Activated CD4-positive, alpha-beta T cell treated with anti-CD3 and anti-CD28 coated beads for 36 hours (primary cell): ENCODE results near the gene MRPL24. TPM values are rescaled to one million over a fixed set of nuclear protein-coding genes. Genes with fewer than 3 reads are reported as not detected.

Experiments used
- ATAC-seq: fragments of 200-7000 bp; cut with Tn5 transposase; one replicate; pipeline ENCODE4 v1.10.0; 2021; ENCODE audit warnings: mild to moderate bottlenecking, moderate library complexity
- CTCF ChIA-PET: fragments of 350-600 bp; sonication (Branson Sonifier 250); formaldehyde crosslinking; loops from one replicate; lab custom pipeline; 2021; ENCODE audit warnings: antibody characterized with exemption; lab: Charles Lee
- POLR2A ChIA-PET: fragments of 350-600 bp; sonication (Branson Sonifier 250); formaldehyde crosslinking; loops from one replicate; lab custom pipeline; 2021; ENCODE audit warnings: antibody characterized with exemption, inconsistent platforms; lab: Charles Lee
- DNase-seq: peaks from one replicate; pipeline ENCODE4 v3.0.0-alpha.2; 2020
- H3K27ac Mint-ChIP-seq: one replicate; pipeline ENCODE4 v1.8.0; 2021; ENCODE audit warnings: mixed read lengths
- H3K27me3 Mint-ChIP-seq: one replicate; pipeline ENCODE4 v1.8.0; 2021; ENCODE audit warnings: mixed read lengths
- H3K36me3 Mint-ChIP-seq: one replicate; pipeline ENCODE4 v1.8.0; 2021; ENCODE audit warnings: low read depth, mixed read lengths
- H3K4me1 Mint-ChIP-seq: one replicate; pipeline ENCODE4 v1.8.0; 2021; ENCODE audit warnings: mixed read lengths
- H3K4me3 Mint-ChIP-seq: one replicate; pipeline ENCODE4 v1.8.0; 2021; ENCODE audit warnings: mild to moderate bottlenecking, moderate library complexity, mixed read lengths
- H3K9me3 Mint-ChIP-seq: one replicate; pipeline ENCODE4 v1.8.0; 2021; ENCODE audit warnings: low read depth, mixed read lengths
- intact Hi-C, 2 experiments: fragments of 100-400 bp; cut with DNase I in 1 of 2; cut with micrococcal nuclease in 1 of 2; formaldehyde crosslinking; loops; one replicate each; pipeline versions ENCODE4 v1.14.2 to v1.15.1; 2022 to 2024; cut with DNase I, micrococcal nuclease
- total RNA-seq, 2 experiments: library from RNA; stranded (reverse); gene quantifications; one replicate each; pipeline ENCODE4 v1.2.3, GENCODE V29; 2021

The MRPL24 gene
- total RNA-seq, 2 experiments from 2014 or later, result 81.9 to 89.7 TPM

DNA sequence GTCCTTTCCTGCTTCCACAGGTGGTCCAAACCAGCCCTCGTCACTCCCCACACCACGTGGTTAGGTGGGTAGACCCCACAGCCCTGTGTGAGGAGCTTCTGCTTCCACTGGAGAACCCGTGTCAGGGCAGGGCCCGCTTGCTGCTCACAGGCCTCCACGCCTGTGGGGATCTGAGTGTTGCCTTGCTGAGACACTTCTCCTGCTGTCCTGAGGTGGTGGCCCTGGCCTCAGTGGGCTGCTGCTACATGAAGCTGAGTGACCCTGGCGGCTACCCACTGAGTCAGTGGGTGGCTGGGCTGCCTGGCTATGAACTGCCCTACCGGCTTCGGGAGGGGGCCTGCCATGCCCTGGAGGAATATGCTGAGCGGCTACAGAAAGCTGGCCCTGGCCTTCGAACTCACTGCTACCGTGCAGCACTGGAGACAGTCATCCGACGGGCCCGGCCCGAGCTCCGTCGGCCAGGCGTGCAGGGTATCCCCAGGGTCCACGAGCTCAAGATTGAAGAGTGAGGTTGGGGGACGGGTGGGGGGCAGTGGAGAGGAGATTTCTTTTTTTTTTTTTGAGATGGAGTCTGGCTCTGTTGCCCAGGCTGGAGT is 6.8 kb downstream of the MRPL24 start:
- peaks cover 35% of the 10 kb centered on the region for H3K36me3 Mint-ChIP-seq
- CTCF ChIA-PET, result interaction anchor here (0.9 kb wide), 2 partner anchors 18 to 103 kb away, joined by 3 to 4 read pairs; no protein-coding TSS in a partner anchor
- POLR2A ChIA-PET, result interaction anchor here (0.6 kb wide), 1 partner anchor 404 kb away, joined by 3 read pairs; no protein-coding TSS in a partner anchor

DNA sequence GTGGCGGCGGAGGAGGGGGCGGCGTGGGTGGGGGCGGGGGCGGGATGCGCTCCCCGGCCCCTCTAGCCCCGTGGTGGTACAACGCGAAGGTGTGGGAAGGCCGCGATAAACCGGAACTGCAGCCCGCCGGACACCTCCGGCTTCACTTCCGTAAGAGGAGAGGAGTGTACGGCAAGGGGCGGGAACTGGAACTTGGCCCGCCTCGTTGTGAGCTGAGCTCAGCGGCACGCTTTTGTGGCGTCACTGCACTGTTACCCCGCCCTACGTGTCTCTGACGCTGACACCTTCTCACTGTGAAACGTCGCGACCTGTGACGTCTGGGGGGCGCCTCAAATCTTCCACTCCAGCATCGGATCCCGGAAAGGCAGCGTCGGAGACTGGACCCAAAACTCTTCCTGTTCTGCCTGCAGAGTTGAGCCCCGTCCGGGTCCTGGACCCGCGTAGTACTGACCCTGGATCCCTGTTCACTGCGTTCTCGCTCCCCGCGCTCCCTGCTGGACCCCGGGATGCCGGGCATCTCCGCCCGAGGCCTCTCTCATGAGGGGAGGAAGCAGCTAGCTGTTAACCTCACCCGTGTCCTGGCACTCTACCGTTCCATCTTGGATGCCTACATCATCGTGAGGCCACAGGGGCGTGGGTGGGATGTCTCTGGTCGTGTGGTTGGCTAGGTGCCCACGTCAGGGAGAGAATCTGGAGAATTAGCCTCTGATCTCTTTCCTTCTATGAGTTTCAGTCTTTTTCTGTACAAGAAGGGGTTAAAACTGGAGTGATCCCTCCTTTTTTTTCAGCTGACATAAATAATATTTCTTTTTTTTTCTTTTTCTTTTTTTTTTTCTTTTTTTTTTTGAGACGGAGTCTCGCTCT is 12.1 kb downstream of the MRPL24 start, which contains the start of gene ISG20L2:
Gene ISG20L2 (minus strand): TSS at position 168 of the 864 bp plus-strand sequence. CDS start 1,114 bp downstream, outside the sequence.
- peaks cover 23% of the 10 kb centered on the region for H3K4me1 Mint-ChIP-seq
- H3K27me3 Mint-ChIP-seq, result no peaks in the 10 kb centered on the region
- H3K27ac Mint-ChIP-seq, result peak within 1 kb of the TSS; percentile 99
- DNase-seq (peak; percentile 99), ATAC-seq (peak; percentile 92)
- ChIA-PET POLR2A (interaction anchor here (0.6 to 4.1 kb wide), 14 partner anchors 12 to 240 kb away, joined by 3 to 55 read pairs (median 5); partner anchors contain the start of genes HDGF, MRPL24, PRCC and SH2D2A), CTCF (interaction anchor here (0.6 to 6.2 kb wide), 19 partner anchors 12 to 397 kb away, joined by 3 to 220 read pairs (median 5); partner anchors contain the start of genes CRABP2, HDGF, INSRR and MRPL24)
- H3K9me3 Mint-ChIP-seq, result no peaks in the 10 kb centered on the region
- H3K36me3 Mint-ChIP-seq, result peaks cover 37% of the 10 kb centered on the region
- H3K4me3 Mint-ChIP-seq, result no peak within 1 kb of the TSS
- intact Hi-C loops, result loop anchor here (1.0 to 5.0 kb wide), 12 partner anchors 12 to 517 kb away; partner anchors contain the start of genes MEF2D (in 2 of the 2), MRPL24 (in 2 of the 2), PRCC (in 2 of the 2) and SH2D2A (in 2 of the 2)

More for the DNA sequence above, 6.8 kb downstream of the MRPL24 start:
- Mint-ChIP-seq H3K27ac (no peak overlapping the region), H3K4me1 (peaks cover 21% of the 10 kb centered on the region), H3K27me3 (no peaks in the 10 kb centered on the region), H3K4me3 (no peak overlapping the region), H3K9me3 (no peaks in the 10 kb centered on the region)
- ATAC-seq (no peak), DNase-seq (no peak)
- intact Hi-C loops, result no loop called here

DNA sequence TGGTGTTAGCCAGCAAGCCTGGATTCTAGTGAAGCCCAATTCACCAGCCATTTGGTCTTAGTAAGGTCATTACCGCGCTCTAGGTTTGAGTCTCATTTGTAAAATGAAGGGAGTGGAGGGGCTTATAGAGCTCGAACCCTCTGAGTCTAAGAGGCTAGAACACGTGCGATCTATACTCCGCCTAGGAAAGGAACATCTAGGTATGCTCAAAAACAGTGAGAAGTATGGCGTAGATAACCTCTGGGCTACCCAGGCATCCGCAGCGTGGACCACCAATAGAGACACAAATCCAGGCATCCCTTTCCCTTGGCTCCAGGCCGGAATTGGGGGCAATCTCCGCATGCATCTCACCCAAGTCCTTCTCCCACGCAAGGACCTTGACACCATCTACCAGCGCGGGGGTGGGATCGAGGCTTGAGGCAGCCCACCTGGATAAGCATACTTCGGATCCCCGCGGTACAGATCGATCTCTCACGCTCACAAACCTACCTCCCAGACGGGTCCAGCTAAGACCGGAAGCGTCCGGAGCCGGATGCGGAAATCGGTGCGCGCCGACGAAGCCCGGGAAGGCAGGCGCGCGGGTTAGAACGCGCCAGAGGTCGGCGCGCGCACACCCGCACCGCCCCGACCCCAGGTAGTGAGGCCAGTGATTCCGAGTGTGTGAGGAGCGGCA is 12.8 kb downstream of the MRPL24 start, which contains the start of gene METTL25B:
Gene METTL25B (plus strand): TSS at position 544 of the 673 bp plus-strand sequence. CDS start 636 bp downstream, outside the sequence.
- CTCF ChIA-PET, result interaction anchor here (0.6 to 6.2 kb wide), 23 partner anchors 8 to 411 kb away, joined by 3 to 220 read pairs (median 17); partner anchors contain the start of genes CRABP2, HDGF, INSRR and MRPL24
- DNase-seq (peak; percentile 91), ATAC-seq (peak; percentile 73)
- POLR2A ChIA-PET, result interaction anchor here (0.6 to 4.1 kb wide), 11 partner anchors 12 to 88 kb away, joined by 3 to 55 read pairs (median 6); partner anchors contain the start of genes HDGF, MRPL24, PRCC and SH2D2A
- Mint-ChIP-seq H3K4me3 (no peak within 1 kb of the TSS), H3K36me3 (peaks cover 43% of the 10 kb centered on the region), H3K27ac (peak within 1 kb of the TSS; percentile 99), H3K27me3 (no peaks in the 10 kb centered on the region), H3K4me1 (peaks cover 29% of the 10 kb centered on the region), H3K9me3 (no peaks in the 10 kb centered on the region)
- intact Hi-C loops, result loop anchor here (1.0 to 5.0 kb wide), 13 partner anchors 13 to 516 kb away; partner anchors contain the start of genes MEF2D (in 2 of the 2), MRPL24 (in 2 of the 2), PRCC (in 2 of the 2) and SH2D2A (in 2 of the 2)

DNA sequence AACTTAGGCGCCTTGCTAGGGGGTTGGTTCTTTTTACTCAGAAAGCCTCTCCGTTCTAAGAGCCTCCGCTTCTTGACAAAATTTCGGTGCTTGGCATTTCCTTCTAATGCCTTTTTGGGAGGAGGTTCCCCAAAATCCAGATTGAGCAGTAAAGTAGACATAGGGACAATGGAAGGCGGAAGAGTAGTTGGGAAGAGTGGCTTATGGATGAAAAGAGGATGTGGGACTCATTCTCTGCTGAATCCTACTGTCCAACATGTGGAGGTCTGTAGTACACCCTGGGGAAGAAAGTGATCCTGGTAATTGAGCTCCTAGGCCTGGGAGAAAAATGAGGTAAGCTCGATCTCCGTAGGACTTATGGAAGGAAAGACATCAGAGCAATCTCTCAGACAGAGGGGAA is 13.4 kb downstream of the MRPL24 start:
- H3K4me1 Mint-ChIP-seq, result peaks cover 29% of the 10 kb centered on the region
- peaks cover 40% of the 10 kb centered on the region for H3K36me3 Mint-ChIP-seq
- ATAC-seq (no peak), DNase-seq (no peak)
- CTCF ChIA-PET, result interaction anchor here (0.6 to 6.2 kb wide), 23 partner anchors 9 to 247 kb away, joined by 3 to 220 read pairs (median 19); partner anchors contain the start of genes CRABP2, HDGF, INSRR and MRPL24
- no peak overlapping the region for H3K4me3 Mint-ChIP-seq
- H3K9me3 Mint-ChIP-seq, result no peaks in the 10 kb centered on the region
- POLR2A ChIA-PET, result interaction anchor here (0.9 to 4.1 kb wide), 6 partner anchors 13 to 43 kb away, joined by 3 to 55 read pairs (median 20); partner anchors contain the start of genes HDGF, MRPL24 and PRCC
- intact Hi-C loops, result loop anchor here (2.0 to 5.0 kb wide), 3 partner anchors 133 to 515 kb away; partner anchors contain the start of genes MEF2D (in 1 of the 2), NTRK1 (in 1 of the 2) and PMF1 (in 1 of the 2)
- H3K27ac Mint-ChIP-seq, result peak overlapping the region; percentile 99
- no peaks in the 10 kb centered on the region for H3K27me3 Mint-ChIP-seq

DNA sequence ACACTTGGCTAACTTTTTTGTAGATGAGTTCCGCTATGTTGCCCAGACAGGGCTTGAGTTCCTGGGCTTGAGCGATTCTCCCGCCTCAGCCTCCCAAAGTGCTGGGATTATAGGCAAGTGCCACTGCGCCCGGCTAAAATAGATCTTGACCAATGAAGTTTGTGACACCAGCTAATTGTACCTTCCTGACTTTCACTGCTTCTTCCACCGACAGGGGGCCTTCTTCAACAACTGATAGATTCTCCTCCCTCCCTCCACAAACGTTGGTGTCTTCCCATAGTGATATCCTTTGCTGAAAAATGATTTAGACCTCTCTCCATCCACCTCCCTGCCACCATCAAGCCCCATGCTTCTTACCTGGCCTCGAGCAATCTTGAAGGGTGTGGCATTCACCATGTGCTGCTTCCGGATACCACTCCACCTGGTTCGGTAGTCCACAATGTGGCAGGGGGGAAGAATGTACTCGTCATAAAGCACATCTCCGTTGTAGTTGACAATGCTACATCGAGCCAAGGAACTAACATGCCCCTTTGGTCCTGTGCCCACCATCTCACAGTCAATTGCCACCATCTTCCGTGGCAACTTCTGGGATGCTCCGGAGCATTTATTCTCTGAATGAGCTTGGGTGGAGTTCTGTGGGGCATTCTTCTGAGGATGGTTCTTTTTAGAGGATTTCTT is 14.2 kb downstream of the MRPL24 start:
- Mint-ChIP-seq H3K4me1 (peaks cover 31% of the 10 kb centered on the region), H3K27me3 (no peaks in the 10 kb centered on the region), H3K27ac (peak overlapping the region; percentile 99), H3K36me3 (peaks cover 41% of the 10 kb centered on the region), H3K9me3 (no peaks in the 10 kb centered on the region), H3K4me3 (no peak overlapping the region)
- CTCF ChIA-PET, result interaction anchor here (0.6 to 6.2 kb wide), 57 partner anchors 10 to 352 kb away, joined by 3 to 220 read pairs (median 6); partner anchors contain the start of genes CRABP2, HDGF, INSRR and MRPL24
- DNase-seq (peak; percentile 77), ATAC-seq (no peak)
- POLR2A ChIA-PET, result interaction anchor here (0.6 to 4.1 kb wide), 11 partner anchors 11 to 164 kb away, joined by 3 to 36 read pairs (median 7); partner anchors contain the start of genes HDGF, MRPL24, NTRK1 and PRCC
- intact Hi-C loops, result loop anchor here (1.0 to 5.0 kb wide), 8 partner anchors 37 to 514 kb away; partner anchors contain the start of genes NTRK1 (in 2 of the 2), MEF2D (in 1 of the 2) and PMF1 (in 1 of the 2)

DNA sequence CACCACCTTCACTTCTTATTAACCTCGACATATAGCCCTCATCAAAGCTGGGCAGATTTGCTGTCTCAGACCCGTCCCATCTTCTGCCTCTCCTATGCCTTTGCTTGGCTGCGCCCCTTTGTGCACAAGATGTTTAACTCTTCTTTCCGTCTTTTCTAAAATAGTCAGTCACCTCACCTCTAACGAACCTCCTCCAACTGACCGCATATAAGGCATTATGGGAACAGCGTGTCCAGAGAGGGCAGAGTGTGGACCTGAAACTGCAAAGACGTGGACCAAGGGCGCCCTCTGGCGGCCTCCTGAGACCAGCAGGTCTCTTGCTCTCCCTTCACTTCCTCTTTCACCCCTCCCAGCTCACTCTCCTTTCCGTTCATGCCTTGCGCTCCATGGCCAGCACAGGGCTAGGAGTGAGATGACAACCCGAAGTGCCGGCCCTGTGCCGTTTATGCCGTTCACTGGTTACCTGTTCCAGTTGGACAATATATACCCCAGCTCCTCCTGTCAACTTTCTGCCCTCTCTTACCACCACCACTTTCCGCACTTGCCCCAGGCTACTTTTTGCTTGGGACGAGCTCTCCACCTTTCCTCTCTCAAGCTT is 15.1 kb downstream of the MRPL24 start:
- H3K9me3 Mint-ChIP-seq, result no peaks in the 10 kb centered on the region

DNA sequence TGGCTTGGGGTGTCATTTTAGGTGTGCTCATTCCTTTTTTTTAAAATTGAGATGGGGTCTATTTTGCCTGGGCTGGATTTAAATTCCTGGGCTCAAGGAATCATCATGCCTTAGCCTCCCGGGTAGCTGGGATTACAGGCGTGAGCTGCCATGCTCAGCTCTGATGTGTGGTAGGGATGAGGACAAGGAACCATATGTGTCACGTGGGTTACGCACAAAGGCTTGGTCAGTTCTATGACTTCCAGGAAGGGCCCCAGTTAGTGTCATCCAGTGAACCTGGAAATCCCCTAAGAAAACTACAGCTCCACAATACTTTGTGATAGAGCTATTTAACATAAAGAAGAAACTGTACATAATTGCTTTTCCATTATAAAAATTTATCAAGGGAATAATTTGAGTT is 19.4 kb downstream of the MRPL24 start:
- ATAC-seq, result peak; percentile 39

More for the DNA sequence above, 15.1 kb downstream of the MRPL24 start:
- DNase-seq (peak; percentile 91), ATAC-seq (peak; percentile 28)
- H3K27me3 Mint-ChIP-seq, result no peaks in the 10 kb centered on the region
- H3K36me3 Mint-ChIP-seq, result peaks cover 45% of the 10 kb centered on the region
- peaks cover 31% of the 10 kb centered on the region for H3K4me1 Mint-ChIP-seq
- H3K27ac Mint-ChIP-seq, result no peak overlapping the region
- H3K4me3 Mint-ChIP-seq, result no peak overlapping the region
- intact Hi-C loops, result loop anchor here (1.0 to 5.0 kb wide), 10 partner anchors 19 to 513 kb away; partner anchors contain the start of genes NTRK1 (in 2 of the 2), MEF2D (in 1 of the 2) and PMF1 (in 1 of the 2)
- POLR2A ChIA-PET, result interaction anchor here (0.6 to 4.1 kb wide), 10 partner anchors 10 to 164 kb away, joined by 3 to 36 read pairs (median 6); partner anchors contain the start of genes MRPL24, NTRK1 and PRCC
- CTCF ChIA-PET, result interaction anchor here (0.6 to 6.2 kb wide), 64 partner anchors 10 to 338 kb away, joined by 3 to 220 read pairs (median 5); partner anchors contain the start of genes CRABP2, HDGF, INSRR and MRPL24

DNA sequence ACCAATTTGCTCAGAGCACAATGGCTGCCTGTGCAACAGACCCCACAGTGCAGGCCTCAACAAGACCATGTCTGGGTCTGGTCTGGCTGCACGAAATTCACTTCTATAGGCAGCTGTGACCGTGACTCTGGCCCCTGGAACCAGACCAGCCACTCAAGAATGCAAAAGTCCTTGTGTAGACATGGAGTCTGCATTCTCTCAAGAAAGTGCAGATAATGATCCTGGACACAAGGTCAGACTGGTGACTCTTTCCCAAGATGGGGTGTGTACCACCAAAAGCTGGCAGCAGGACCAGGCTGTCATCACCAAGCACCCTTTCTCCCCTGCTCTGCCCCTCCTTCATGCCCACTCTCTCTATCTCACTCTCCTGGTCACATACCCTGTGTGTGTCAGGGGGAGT is 19.8 kb downstream of the MRPL24 start:
- intact Hi-C loops, result no loop called here
- ATAC-seq (no peak), DNase-seq (no peak)
- Mint-ChIP-seq H3K9me3 (no peaks in the 10 kb centered on the region), H3K4me1 (peaks cover 20% of the 10 kb centered on the region), H3K27me3 (no peaks in the 10 kb centered on the region), H3K36me3 (peaks cover 46% of the 10 kb centered on the region), H3K27ac (peak overlapping the region; percentile 74), H3K4me3 (no peak overlapping the region)
- ChIA-PET POLR2A (no interaction called here), CTCF (interaction anchor here (0.8 to 4.1 kb wide), 11 partner anchors 15 to 171 kb away, joined by 3 to 50 read pairs (median 4); partner anchors contain the start of gene CRABP2)

More for the DNA sequence above, 19.4 kb downstream of the MRPL24 start:
- Mint-ChIP-seq H3K27ac (peak overlapping the region; percentile 74), H3K4me1 (peaks cover 20% of the 10 kb centered on the region), H3K9me3 (no peaks in the 10 kb centered on the region), H3K36me3 (peaks cover 43% of the 10 kb centered on the region), H3K4me3 (no peak overlapping the region), H3K27me3 (no peaks in the 10 kb centered on the region)
- no peak for DNase-seq
- CTCF ChIA-PET, result interaction anchor here (0.6 to 4.1 kb wide), 13 partner anchors 15 to 171 kb away, joined by 3 to 50 read pairs (median 4); partner anchors contain the start of gene CRABP2
- intact Hi-C loops, result no loop called here
- POLR2A ChIA-PET, result no interaction called here

DNA sequence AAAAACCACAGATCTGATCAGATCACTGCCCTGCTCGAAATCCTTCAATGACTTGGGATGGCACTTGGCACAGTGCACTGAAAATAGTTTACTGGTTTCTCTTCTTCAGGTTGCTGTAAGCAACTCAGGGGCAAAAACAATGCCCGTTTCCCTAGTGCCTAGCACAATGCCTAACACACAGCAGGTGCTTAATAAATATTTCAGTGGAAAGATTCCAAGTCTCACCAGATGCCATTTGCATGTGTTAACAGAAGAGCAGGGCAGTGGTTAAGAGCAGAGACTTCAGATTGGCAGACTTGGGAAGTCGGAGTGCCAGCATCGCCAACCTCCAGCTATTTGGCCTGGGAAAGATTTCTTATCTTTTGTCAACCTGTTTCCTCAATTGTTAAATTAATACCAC is 23.5 kb downstream of the MRPL24 start:
- CTCF ChIA-PET, result interaction anchor here (3.5 kb wide), 1 partner anchor 11 kb away, joined by 25 read pairs; the partner anchor contains the start of gene CRABP2
- no peaks in the 10 kb centered on the region for H3K9me3 Mint-ChIP-seq

More for the DNA sequence above, 23.5 kb downstream of the MRPL24 start:
- no peaks in the 10 kb centered on the region for H3K27me3 Mint-ChIP-seq
- peaks cover 8% of the 10 kb centered on the region for H3K4me1 Mint-ChIP-seq
- H3K27ac Mint-ChIP-seq, result no peak overlapping the region
- DNase-seq (no peak), ATAC-seq (no peak)
- no peak overlapping the region for H3K4me3 Mint-ChIP-seq
- POLR2A ChIA-PET, result no interaction called here
- peaks cover 29% of the 10 kb centered on the region for H3K36me3 Mint-ChIP-seq
- intact Hi-C loops, result no loop called here
